Activated naive CD8-positive, alpha-beta T cell treated with anti-CD3 and anti-CD28 coated beads for 36 hours (primary cell): Measurements from ENCODE around the gene IL17RC. TPM values are rescaled to one million over a fixed set of nuclear protein-coding genes. Genes with fewer than 3 reads are reported as not detected.
A peak's percentile ranks its signal among the peaks of the same experiment; 100 is the strongest.
"Not testable (repeated sequence)": the region's sequence is repeated elsewhere in the genome, so short reads cannot be mapped to it uniquely, and the experiment has no call there.

ENCODE experiments used
- DNase-seq: peaks from one replicate; pipeline ENCODE4 v3.0.0; 2021
- H3K27ac Mint-ChIP-seq: one replicate; pipeline ENCODE4 v1.8.0; 2022; ENCODE audit warnings: mild to moderate bottlenecking, moderate library complexity, mixed read lengths
- H3K27me3 Mint-ChIP-seq: one replicate; pipeline ENCODE4 v1.8.0; 2022; ENCODE audit warnings: mild to moderate bottlenecking, mixed read lengths
- H3K36me3 Mint-ChIP-seq: one replicate; pipeline ENCODE4 v1.8.0; 2021; ENCODE audit warnings: mild to moderate bottlenecking, mixed read lengths
- H3K4me1 Mint-ChIP-seq: one replicate; pipeline ENCODE4 v1.8.0; 2021; ENCODE audit warnings: mixed read lengths
- H3K4me3 Mint-ChIP-seq: one replicate; pipeline ENCODE4 v1.8.0; 2022; ENCODE audit warnings: mild to moderate bottlenecking, moderate library complexity, mixed read lengths
- H3K9me3 Mint-ChIP-seq: one replicate; pipeline ENCODE4 v1.8.0; 2022; ENCODE audit warnings: mixed read lengths
- total RNA-seq, 2 experiments: library from RNA; stranded (reverse); gene quantifications; one replicate each; pipeline ENCODE4 v1.2.3, GENCODE V29; 2021

IL17RC gene, protein sequence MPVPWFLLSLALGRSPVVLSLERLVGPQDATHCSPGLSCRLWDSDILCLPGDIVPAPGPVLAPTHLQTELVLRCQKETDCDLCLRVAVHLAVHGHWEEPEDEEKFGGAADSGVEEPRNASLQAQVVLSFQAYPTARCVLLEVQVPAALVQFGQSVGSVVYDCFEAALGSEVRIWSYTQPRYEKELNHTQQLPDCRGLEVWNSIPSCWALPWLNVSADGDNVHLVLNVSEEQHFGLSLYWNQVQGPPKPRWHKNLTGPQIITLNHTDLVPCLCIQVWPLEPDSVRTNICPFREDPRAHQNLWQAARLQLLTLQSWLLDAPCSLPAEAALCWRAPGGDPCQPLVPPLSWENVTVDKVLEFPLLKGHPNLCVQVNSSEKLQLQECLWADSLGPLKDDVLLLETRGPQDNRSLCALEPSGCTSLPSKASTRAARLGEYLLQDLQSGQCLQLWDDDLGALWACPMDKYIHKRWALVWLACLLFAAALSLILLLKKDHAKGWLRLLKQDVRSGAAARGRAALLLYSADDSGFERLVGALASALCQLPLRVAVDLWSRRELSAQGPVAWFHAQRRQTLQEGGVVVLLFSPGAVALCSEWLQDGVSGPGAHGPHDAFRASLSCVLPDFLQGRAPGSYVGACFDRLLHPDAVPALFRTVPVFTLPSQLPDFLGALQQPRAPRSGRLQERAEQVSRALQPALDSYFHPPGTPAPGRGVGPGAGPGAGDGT
- under 1 TPM; 0.36 to 0.60 TPM for total RNA-seq

DNA sequence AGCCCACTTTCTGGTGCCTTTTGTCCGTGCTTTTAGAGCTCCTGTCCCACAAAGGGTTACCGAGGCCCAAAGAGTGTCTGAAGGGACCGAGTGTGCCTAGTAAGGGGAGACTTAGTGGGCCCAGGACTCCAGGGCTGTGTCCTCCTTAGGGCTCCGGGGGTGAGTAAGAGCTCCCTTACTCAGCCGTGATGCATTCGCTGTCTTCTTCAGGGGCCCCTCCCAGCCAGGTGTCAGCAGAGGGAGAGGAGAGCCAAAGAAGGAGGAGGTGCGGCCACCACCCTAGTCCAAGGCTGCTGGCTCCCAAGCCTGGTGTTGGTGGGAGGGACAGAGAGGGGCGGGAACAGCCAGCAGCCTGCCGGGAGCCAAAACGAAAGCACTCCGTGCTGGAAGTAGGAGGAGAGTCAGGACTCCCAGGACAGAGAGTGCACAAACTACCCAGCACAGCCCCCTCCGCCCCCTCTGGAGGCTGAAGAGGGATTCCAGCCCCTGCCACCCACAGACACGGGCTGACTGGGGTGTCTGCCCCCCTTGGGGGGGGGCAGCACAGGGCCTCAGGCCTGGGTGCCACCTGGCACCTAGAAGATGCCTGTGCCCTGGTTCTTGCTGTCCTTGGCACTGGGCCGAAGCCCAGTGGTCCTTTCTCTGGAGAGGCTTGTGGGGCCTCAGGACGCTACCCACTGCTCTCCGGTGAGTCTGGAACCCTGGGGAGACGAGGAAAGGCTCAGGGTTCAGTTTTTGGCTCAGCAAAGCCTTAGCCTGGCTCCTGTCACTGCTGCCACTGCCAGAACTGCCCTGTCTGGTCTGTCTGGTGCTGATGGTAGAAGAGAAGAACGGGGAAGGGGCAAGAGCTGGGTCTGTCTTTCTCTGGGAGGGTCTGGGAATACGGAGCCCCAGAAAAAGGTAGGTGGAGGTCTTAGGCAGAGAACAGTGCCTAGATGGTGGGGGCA, at the start of gene IL17RC:
Gene IL17RC, plus strand, starts transcription at position 365 of the 947 bp plus-strand sequence. Its CDS starts 218 bp downstream, at position 583.
- Mint-ChIP-seq H3K4me1 (peaks cover 14% of the 10 kb centered on the region), H3K36me3 (no peaks in the 10 kb centered on the region), H3K27me3 (peaks cover 16% of the 10 kb centered on the region), H3K9me3 (no peaks in the 10 kb centered on the region), H3K4me3 (peak within 1 kb of the TSS; percentile 74), H3K27ac (peak within 1 kb of the TSS; percentile 38)
- peak; percentile 35 for DNase-seq

DNA sequence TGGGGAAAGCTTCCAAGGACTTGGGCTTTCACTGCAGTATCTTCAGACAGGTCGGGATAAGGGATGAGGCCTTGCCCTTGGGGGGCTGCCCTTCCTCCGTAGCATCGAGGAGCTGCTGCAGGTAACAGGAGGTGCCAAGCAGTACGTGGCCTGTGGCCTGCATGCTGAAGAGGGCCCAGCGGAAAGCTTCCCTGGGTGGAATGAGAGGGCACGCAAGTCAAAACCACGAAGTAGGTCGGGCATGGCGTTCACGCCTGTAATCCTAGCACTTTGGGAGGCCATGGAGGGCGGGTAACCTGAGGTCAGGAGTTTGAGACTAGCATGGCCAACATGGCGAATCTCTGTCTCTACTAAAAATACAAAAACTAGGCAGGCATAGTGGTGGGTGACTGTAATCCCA, 49.8 kb upstream of the IL17RC start:
- Mint-ChIP-seq H3K27me3 (peaks cover 7% of the 10 kb centered on the region), H3K9me3 (no peaks in the 10 kb centered on the region), H3K36me3 (no peaks in the 10 kb centered on the region), H3K4me3 (no peak overlapping the region), H3K27ac (no peak overlapping the region), H3K4me1 (no peaks in the 10 kb centered on the region)
- DNase-seq = no peak

DNA sequence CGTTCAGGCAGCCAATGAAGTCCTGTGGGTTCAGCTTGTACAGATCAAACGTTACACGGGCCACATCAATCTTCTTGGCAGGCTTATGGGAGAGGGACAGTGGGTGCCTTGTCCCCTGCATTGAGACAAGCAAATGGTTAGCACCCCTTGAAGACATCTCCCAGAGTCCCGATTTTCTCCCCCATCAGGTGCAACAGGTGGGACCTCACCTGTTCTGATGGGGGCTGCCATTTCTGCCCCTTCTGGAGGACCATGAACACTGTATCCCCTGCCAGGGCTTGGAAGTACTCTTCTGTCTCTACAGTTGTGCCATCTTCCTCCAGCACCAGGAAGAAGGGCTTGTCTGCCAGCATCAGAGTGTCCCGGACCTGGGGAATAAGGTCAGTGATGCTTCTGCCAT, 46.9 kb upstream of the IL17RC start:
- no peaks in the 10 kb centered on the region for H3K9me3 Mint-ChIP-seq
- H3K27ac Mint-ChIP-seq = no peak overlapping the region
- H3K36me3 Mint-ChIP-seq = no peaks in the 10 kb centered on the region
- no peak overlapping the region for H3K4me3 Mint-ChIP-seq
- H3K27me3 Mint-ChIP-seq = no peaks in the 10 kb centered on the region
- no peak for DNase-seq
- H3K4me1 Mint-ChIP-seq = no peaks in the 10 kb centered on the region

DNA sequence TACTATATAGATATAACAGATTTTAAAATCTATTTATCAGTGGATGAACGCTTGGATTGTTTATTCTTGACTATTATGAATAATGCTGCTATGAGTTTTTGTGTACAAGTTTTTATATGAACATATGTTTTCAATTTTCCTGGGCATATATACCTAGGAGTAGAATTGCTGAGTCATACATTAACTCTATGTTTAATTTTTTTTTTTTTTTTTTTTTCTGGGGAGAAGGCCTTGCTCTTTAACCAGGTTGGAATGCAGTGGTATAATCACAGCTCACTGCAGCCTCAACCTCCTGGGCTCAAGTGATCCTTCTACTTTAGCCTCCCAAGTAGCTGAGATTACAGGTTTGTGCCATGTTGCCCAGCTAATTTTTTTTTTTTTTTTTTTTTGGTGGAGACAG, 45.9 kb upstream of the IL17RC start:
- Mint-ChIP-seq H3K27ac (no peak overlapping the region), H3K36me3 (no peaks in the 10 kb centered on the region), H3K27me3 (no peaks in the 10 kb centered on the region), H3K9me3 (no peaks in the 10 kb centered on the region), H3K4me1 (no peaks in the 10 kb centered on the region), H3K4me3 (no peak overlapping the region)
- no peak for DNase-seq

DNA sequence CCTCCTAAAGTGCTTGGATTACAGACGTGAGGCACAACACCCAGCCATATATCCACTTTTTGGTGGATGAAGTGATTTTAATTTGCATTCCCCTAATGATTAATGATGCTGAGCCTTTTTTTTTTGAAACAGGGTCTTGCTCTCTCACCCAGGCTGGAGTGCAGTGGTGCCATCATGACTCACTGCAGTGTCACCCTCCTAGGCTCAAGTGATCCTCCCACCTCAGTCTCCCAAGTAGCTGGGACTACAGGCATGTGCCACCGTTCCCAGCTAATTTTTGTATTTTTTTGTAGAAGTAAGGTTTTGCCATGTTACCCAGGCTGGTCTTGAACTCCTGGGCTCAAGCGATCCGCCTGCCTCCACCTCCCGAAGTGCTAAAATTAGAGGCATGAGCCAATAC, 44.8 kb upstream of the IL17RC start:
- H3K9me3 Mint-ChIP-seq, H3K36me3 Mint-ChIP-seq, H3K27me3 Mint-ChIP-seq, H3K27ac Mint-ChIP-seq, H3K4me3 Mint-ChIP-seq, H3K4me1 Mint-ChIP-seq, DNase-seq: not testable (repeated sequence)

DNA sequence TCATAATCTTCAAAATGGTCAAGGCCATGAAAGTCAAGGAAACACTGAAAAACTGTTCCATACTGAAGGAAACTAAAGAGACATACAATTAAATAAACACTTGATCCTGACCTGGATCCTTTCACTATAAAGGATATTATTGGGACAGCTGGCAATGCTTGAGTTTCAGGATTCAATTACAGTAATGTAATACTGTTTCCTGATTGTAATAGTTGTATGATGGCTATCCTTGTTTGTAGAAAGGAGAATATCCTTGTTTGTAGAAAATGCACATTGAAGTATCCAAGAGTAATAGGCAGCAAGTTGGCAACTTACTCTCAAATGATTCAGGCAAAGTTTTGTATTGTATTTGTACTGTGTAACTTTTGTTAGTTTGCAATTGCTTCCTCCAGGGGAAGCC, 41.5 kb upstream of the IL17RC start:
- Mint-ChIP-seq H3K27ac (no peak overlapping the region), H3K4me1 (no peaks in the 10 kb centered on the region), H3K9me3 (no peaks in the 10 kb centered on the region), H3K4me3 (no peak overlapping the region), H3K27me3 (no peaks in the 10 kb centered on the region), H3K36me3 (no peaks in the 10 kb centered on the region)
- DNase-seq = no peak

DNA sequence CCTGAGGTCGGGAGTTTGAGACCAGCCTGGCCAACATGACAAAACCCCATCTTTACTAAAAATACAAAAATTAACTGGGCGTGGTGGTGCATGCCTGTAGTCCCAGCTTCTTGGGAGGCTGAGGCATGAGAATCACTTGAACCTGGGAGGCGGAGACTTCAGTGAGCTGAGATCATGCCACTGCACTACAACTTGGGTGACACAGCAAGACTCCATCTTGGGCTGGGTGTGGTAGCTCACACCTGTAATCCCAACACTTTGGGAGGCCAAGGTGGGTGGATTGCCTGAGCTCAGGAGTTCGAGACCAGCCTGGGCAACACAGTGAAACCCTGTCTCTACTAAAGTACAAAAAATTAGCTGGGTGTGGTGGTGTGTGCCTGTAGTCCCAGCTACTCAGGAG, 40.6 kb upstream of the IL17RC start:
- H3K4me3 Mint-ChIP-seq, H3K4me1 Mint-ChIP-seq, DNase-seq, H3K27me3 Mint-ChIP-seq, H3K9me3 Mint-ChIP-seq, H3K27ac Mint-ChIP-seq, H3K36me3 Mint-ChIP-seq: not testable (repeated sequence)

DNA sequence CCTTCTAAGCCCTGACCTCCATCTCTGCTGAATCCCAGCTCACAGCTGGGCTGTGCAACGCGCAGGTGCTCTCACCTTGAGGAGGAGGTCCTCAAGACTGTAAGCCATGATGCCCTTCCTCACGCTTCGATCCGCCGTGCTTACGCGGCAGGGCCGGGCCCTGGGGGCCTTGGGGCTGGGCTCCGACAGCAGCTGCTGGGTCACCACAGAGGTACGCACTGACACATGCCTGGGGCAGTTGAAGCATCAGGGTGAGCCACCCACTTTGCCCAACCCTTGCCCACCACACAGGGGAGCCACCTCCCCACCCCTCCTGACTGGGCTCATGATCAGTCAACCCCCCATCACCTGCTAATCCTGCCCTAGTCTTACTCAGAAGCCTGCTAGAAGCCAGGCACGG, 39.9 kb upstream of the IL17RC start:
- Mint-ChIP-seq H3K27me3 (no peaks in the 10 kb centered on the region), H3K27ac (no peak overlapping the region), H3K4me1 (no peaks in the 10 kb centered on the region), H3K9me3 (no peaks in the 10 kb centered on the region), H3K36me3 (no peaks in the 10 kb centered on the region), H3K4me3 (no peak overlapping the region)
- DNase-seq = peak; percentile 15

DNA sequence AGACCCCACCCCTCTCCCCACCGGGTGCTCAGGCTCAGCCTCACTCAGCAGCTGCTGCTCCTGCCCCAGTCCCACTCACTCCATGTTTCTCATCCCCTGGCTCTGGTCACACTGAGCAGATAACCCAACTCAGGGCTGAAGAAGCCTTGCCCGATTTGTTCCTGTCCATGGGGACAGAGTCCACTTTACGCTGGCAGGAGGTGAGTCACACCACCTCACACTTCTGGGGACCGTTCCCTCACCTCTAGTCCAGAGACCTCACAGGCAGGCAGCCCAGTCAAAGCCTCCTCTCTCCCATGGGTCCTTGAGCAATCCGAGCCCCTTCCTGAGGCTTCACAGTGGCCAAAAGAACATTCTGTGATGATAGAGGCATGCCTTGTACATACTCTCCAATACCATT, 38.2 kb upstream of the IL17RC start:
- Mint-ChIP-seq H3K27ac (no peak overlapping the region), H3K27me3 (no peaks in the 10 kb centered on the region), H3K4me1 (no peaks in the 10 kb centered on the region), H3K4me3 (no peak overlapping the region), H3K36me3 (no peaks in the 10 kb centered on the region), H3K9me3 (no peaks in the 10 kb centered on the region)
- DNase-seq = no peak

DNA sequence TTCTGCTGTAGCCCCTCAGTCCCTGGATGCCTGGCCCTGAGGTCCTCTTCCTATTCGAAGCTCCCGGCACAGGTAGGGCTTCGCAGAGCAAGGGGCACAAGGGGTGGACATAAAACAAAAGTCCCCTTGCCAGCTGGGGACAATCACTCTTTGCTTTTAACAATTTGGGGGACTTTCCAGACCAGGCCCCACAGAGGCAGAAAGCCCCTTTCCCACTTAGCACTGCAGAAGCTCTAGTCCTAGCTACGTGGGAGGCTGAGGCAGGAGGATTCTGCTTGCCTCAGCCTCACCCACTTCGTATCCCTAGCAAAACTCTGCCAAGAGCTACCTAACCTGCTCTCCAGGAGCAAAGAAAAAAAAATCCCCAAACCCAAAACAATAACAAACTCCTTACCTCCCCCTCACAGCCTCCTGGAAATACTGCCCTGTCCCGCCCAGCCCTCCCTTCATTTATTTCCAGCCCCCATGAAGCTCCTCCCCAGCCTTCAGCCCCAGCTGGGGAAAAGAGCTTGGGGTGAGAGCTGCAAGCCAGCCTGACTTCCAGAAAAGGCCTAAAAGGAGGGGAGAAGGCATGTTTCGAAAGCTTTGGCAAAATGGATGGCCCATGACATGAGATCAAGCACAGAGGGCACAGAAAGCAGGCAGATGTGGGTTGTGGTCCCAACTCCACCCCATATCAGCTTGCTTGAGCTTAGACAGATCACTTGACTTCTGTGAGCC, 36.9 kb upstream of the IL17RC start, which contains the start of gene CIDEC:
Gene CIDEC, minus strand, starts transcription at position 424 of the 720 bp plus-strand sequence. CDS start 1,767 bp downstream, outside the sequence.
- H3K36me3 Mint-ChIP-seq = no peaks in the 10 kb centered on the region
- no peaks in the 10 kb centered on the region for H3K9me3 Mint-ChIP-seq
- H3K27ac Mint-ChIP-seq = no peak within 1 kb of the TSS
- H3K27me3 Mint-ChIP-seq = no peaks in the 10 kb centered on the region
- no peaks in the 10 kb centered on the region for H3K4me1 Mint-ChIP-seq
- no peak within 1 kb of the TSS for H3K4me3 Mint-ChIP-seq
- DNase-seq = no peak

DNA sequence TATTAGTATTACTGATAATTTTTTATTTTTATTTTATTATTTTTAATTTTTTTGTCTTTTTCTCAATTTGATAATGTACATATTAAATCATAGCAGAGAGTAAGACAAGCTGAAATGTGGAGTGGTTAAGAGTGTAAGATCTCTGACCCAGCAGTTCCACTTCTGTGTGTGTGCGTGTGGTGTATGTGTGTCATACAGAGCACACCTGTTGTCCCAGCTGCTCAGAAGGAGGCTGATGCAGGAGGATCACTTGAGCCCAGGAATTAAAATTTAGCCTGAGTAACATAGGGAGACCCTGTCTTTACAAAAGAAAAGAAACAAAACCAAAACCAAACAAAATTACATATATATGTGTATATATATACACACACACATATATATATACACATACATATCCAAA, 35.5 kb upstream of the IL17RC start:
- Mint-ChIP-seq H3K27ac (no peak overlapping the region), H3K27me3 (no peaks in the 10 kb centered on the region), H3K4me1 (no peaks in the 10 kb centered on the region), H3K9me3 (no peaks in the 10 kb centered on the region), H3K36me3 (no peaks in the 10 kb centered on the region), H3K4me3 (no peak overlapping the region)
- DNase-seq = no peak

DNA sequence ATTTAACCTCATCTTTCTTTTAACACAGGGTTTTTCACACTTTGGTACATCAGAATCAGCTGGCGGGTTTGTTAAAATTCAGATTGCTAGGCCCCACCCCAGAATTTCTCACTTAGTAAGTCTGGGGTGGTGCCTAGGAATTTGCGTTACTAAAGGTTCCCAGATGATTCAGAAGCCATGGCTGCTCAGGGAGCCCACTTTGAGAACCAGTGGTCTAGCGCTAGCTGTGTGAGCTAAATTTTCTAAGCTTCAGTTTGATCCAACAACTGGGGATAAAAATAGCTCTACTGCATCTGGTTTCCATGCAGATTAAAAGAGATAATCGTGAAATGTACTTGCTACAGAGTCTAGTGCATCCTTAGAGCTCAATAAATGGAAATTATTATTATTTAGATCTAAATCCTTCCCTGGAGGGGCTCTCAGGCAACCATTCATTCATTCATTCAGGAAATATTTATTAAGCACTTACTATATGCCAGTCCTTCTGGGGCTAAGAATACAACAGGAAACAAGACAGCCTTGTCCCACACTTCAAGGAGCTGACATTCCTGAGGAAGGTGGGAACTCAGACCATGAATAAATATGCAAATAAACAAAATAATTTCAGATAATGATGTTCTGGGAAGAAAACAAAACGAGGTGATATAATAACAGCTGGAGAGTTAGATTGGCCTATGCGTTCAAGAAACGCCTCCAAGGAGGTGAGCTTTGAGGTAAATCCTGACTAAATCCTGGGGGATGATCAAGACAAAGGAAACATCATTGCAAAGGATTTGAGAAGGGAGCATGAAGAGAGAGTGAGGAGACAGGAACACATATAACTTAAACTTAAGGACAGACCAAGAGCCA, 33.0 kb upstream of the IL17RC start:
- no peaks in the 10 kb centered on the region for H3K9me3 Mint-ChIP-seq
- H3K27me3 Mint-ChIP-seq = no peaks in the 10 kb centered on the region
- DNase-seq = no peak
- no peaks in the 10 kb centered on the region for H3K4me1 Mint-ChIP-seq
- H3K36me3 Mint-ChIP-seq = no peaks in the 10 kb centered on the region
- no peak overlapping the region for H3K4me3 Mint-ChIP-seq
- H3K27ac Mint-ChIP-seq = peak overlapping the region; percentile 43

DNA sequence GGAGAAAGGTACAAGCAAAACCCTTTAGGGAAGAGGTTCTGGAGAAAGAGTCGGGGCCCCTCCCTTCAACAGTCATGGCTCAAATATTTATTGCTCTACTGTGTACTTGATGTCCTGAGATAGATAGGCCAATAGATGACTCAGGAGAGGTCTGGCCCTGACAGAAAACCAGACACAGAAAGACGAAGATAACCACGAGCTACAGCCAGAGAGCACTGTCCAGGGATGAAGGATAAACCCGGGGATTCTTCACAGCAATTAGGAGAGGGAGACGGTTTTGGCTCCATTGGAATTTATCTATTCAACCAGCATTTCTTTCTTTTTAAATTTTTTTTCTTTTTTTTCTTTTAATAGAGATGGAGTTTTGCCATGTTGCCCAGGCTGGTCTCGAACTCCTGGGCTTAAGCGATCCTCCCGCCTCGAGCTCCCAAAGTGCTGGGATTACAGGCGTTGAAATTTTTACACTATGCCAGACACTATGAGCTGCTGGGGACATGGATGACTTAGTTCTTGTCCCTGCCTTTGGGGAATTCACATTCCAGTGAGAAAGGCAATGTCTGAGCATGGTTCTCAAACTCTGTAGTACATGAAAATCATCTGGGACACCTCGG, 32.2 kb upstream of the IL17RC start:
- H3K36me3 Mint-ChIP-seq = no peaks in the 10 kb centered on the region
- H3K4me3 Mint-ChIP-seq = no peak overlapping the region
- no peaks in the 10 kb centered on the region for H3K9me3 Mint-ChIP-seq
- no peak for DNase-seq
- peaks cover 3% of the 10 kb centered on the region for H3K4me1 Mint-ChIP-seq
- no peak overlapping the region for H3K27ac Mint-ChIP-seq
- no peaks in the 10 kb centered on the region for H3K27me3 Mint-ChIP-seq
